ENCODE measurements around the gene USF1.

Gene USF1

DNA sequence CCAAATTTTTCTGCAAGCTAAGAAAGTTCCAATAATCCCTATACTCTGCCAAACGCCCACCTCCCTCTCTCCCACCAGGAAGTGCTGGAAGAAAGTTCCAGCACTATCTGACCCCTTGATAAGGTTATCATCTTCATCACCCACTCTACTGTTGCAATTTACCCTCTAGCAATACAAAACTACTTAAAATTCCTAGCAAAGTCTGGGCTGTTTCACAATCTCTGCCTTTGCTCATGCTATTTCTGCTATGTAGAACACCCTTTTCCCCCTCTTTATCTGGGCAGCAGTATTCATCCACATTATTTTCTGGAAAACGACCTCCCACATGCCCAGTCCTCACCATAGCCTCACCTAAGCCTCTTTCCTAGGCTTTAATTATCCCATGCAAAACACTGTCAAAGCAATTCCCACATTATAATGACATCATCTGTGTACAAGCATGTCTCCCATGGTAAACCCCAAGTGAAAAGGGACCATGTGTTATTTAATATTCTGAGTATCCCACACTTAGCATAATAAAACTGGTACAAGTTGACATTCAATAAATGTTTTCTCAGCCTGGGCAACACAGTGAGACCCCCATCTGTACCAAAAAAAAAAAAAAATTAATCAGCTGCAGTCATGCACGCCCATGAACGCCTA, 36.8 kb downstream of the USF1 start:
- TF ChIP-seq, protein P1, sequence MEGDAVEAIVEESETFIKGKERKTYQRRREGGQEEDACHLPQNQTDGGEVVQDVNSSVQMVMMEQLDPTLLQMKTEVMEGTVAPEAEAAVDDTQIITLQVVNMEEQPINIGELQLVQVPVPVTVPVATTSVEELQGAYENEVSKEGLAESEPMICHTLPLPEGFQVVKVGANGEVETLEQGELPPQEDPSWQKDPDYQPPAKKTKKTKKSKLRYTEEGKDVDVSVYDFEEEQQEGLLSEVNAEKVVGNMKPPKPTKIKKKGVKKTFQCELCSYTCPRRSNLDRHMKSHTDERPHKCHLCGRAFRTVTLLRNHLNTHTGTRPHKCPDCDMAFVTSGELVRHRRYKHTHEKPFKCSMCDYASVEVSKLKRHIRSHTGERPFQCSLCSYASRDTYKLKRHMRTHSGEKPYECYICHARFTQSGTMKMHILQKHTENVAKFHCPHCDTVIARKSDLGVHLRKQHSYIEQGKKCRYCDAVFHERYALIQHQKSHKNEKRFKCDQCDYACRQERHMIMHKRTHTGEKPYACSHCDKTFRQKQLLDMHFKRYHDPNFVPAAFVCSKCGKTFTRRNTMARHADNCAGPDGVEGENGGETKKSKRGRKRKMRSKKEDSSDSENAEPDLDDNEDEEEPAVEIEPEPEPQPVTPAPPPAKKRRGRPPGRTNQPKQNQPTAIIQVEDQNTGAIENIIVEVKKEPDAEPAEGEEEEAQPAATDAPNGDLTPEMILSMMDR (conservative IDR thresholded peaks at IDR 0.05; ENCODE audit: control insufficient read depth, insufficient read depth, low read depth, low read length) = no peak
- H3K4me3 ChIP-seq (ENCODE audit: control insufficient read depth, low read depth, low read length) = no peak overlapping the region
- no peak for DNase-seq (ENCODE audit: low read depth)

DNA sequence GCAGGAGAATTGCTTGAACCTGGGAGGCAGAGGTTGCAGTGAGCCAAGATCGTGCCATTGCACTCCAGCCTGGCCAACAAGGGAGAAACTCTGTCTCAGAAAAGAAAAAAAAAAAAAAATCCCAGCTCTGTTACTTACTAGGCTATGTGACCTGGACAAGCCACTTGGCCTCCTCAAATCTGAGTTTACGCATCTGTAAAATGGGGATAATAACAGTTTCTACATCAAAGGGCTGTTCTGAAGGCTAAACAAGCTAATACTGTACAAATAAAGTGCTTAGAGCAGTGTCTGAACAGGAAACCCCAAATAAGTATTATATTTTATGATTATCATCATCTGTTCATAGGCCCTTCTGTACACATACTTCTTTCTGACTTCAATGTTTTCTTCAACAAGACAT, 38.4 kb downstream of the USF1 start:
- no peak for DNase-seq (ENCODE audit: low read depth)
- no peak overlapping the region for H3K4me3 ChIP-seq (ENCODE audit: control insufficient read depth, low read depth, low read length)
- TF ChIP-seq, protein P1 (conservative IDR thresholded peaks at IDR 0.05; ENCODE audit: control insufficient read depth, insufficient read depth, low read depth, low read length) = no peak

DNA sequence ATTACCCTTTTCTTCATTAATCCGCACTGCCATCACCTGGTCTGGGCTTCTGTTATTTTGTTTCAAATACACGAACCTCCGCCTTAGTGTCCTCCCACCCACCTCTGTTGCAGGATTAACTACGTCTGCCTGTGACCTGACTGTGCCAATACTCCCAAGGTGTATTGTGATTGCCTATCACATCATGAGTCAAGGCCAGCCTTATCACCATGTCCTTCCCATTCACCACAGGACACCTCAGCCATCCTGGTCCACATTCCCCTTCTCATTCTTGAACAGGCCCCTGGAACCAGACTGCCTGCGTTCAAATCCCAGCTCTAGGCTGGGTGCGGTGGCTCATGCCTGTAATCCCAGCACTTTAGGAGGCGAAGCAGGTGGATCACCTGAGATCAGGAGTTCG, 39.2 kb downstream of the USF1 start:
- no peak for DNase-seq (ENCODE audit: low read depth)
- H3K4me3 ChIP-seq (ENCODE audit: control insufficient read depth, low read depth, low read length) = no peak overlapping the region
- TF ChIP-seq, protein P1 (conservative IDR thresholded peaks at IDR 0.05; ENCODE audit: control insufficient read depth, insufficient read depth, low read depth, low read length) = no peak

DNA sequence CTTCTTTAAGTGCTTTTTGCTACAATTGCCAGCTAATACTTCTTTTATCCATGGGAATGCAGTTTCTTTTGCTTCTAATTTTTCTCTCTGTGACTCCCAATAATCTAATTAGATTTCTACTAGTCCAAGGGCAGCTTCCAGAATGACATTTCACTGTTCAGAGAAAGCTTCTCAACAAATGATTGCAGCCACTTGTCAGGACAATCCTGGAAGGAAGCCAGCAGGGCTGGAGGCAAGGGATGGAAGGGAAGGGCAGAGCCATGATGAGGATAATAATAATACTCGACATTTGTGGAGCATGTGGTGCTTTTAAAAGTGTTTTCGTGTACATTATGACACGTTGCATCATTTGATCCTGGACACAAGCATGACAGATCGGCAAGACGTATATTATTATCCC, 44.3 kb downstream of the USF1 start:
- no peak for DNase-seq (ENCODE audit: low read depth)
- TF ChIP-seq, protein P1 (conservative IDR thresholded peaks at IDR 0.05; ENCODE audit: control insufficient read depth, insufficient read depth, low read depth, low read length) = no peak
- no peak overlapping the region for H3K4me3 ChIP-seq (ENCODE audit: control insufficient read depth, low read depth, low read length)

DNA sequence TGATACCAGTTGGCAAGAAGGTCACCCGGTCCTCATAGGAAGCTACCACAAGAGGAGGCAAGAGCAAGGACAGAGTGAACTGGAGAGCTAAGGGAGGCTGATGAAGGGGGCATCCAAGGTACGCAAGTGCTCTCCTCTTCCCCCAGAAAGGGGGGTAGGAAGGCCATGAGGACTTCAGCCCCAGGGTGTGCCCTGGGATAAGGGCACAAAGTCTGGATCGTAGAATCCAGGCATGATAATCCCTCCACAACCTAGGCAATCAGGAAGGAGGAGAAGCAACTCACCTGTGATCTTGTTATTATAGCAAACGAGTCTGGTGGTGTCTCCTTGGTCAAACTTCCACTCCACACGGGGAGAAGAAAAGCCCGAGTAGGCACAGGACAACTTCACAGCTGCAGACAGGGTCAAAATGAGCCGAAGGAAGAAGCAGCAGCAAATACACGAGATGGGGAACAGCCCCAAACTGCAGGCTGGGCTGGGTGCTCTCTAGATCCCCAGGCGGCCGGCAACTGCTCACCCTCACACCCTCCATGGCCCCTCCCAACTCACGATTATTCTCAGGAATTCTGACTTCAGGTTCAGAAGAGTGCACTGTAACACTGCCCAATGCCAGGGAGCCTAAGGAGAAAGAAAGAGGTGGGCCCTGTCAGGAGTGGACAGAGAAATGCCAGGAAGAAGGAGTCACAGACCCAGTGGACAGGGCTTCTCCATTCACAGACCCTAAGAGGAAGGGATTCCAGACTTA, 44.9 kb downstream of the USF1 start:
- H3K4me3 ChIP-seq (ENCODE audit: control insufficient read depth, low read depth, low read length) = no peak overlapping the region
- no peak for DNase-seq (ENCODE audit: low read depth)
- TF ChIP-seq, protein P1 (conservative IDR thresholded peaks at IDR 0.05; ENCODE audit: control insufficient read depth, insufficient read depth, low read depth, low read length) = no peak

DNA sequence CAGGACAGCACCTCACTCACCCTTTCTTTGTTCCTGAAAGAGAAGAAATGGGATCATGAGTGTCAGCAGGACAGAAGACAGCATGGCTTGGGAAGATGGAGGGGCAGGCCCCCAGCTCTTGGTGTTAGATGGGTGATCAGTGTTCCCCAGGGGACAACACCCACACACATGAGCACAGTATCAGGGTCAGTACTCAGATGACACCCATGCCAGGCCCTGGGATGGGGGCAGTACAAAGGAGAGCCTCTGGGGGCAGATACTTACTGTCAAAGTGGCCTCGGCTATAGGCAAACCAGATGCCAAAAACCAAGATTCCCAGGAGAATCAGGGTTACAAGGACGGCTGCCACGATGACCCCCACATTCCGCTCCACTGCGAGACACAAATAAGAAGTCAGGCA, 46.4 kb downstream of the USF1 start:
- DNase-seq (ENCODE audit: low read depth) = no peak
- H3K4me3 ChIP-seq (ENCODE audit: control insufficient read depth, low read depth, low read length) = no peak overlapping the region
- TF ChIP-seq, protein P1 (conservative IDR thresholded peaks at IDR 0.05; ENCODE audit: control insufficient read depth, insufficient read depth, low read depth, low read length) = no peak
